ENCODE data around the gene ADPGK.
"Not testable (repeated sequence)": the region's sequence is repeated elsewhere in the genome, so short reads cannot be mapped to it uniquely, and the experiment has no call there.

Gene ADPGK

GRCh38 chr15:72783640-72784455, at the start of gene ADPGK:
Gene ADPGK (minus strand): TSS chr15:72783758. CDS start chr15:72783691, 67 bp downstream.
- DNase-seq, result peak; percentile 93

GRCh38 chr15:72827226-72827625, 43.7 kb upstream of the ADPGK start:
- no peak for DNase-seq

GRCh38 chr15:72826611-72827010, 43.1 kb upstream of the ADPGK start:
- no peak for DNase-seq

GRCh38 chr15:72825829-72826228, 42.3 kb upstream of the ADPGK start:
- no peak for DNase-seq

GRCh38 chr15:72824781-72825180, 41.2 kb upstream of the ADPGK start:
- DNase-seq, result no peak

GRCh38 chr15:72824112-72824511, 40.6 kb upstream of the ADPGK start:
- no peak for DNase-seq

- no peak for DNase-seq
These were observed 36.7 kb upstream of the ADPGK start for GRCh38 chr15:72820278-72820677.

- no peak for DNase-seq
These were observed 35.1 kb upstream of the ADPGK start for GRCh38 chr15:72818632-72819031.

GRCh38 chr15:72813345-72814004, 29.9 kb upstream of the ADPGK start:
- no peak for DNase-seq

GRCh38 chr15:72809329-72809728, 25.8 kb upstream of the ADPGK start:
- DNase-seq, result no peak

- DNase-seq, result not testable (repeated sequence)
These were observed 23.8 kb upstream of the ADPGK start for GRCh38 chr15:72807346-72807745.

- no peak for DNase-seq
These were observed 19.4 kb upstream of the ADPGK start for GRCh38 chr15:72803006-72803405.

- no peak for DNase-seq
These were observed 18.2 kb upstream of the ADPGK start for GRCh38 chr15:72801590-72802325.

GRCh38 chr15:72800833-72801481, 17.4 kb upstream of the ADPGK start:
- no peak for DNase-seq

- DNase-seq, result no peak
These were observed 14.3 kb upstream of the ADPGK start for GRCh38 chr15:72797834-72798233.

GRCh38 chr15:72797338-72797689, 13.8 kb upstream of the ADPGK start:
- no peak for DNase-seq

GRCh38 chr15:72796515-72797337, 13.2 kb upstream of the ADPGK start:
- DNase-seq, result peak; percentile 56

GRCh38 chr15:72796210-72796514, 12.6 kb upstream of the ADPGK start:
- no peak for DNase-seq

- no peak for DNase-seq
These were observed 10.5 kb upstream of the ADPGK start for GRCh38 chr15:72793766-72794660.

- DNase-seq, result no peak
These were observed 8.9 kb upstream of the ADPGK start for GRCh38 chr15:72792431-72792830.

GRCh38 chr15:72790302-72790910, 6.8 kb upstream of the ADPGK start:
- no peak for DNase-seq

Measured in activated CD4-positive, alpha-beta T cell treated with anti-CD3 and anti-CD28 coated beads for 48 hours (primary cell).